ENCODE measurements around the gene SMU1. TPM values are rescaled to one million over a fixed set of nuclear protein-coding genes. Genes with fewer than 3 reads are reported as not detected.
"Not testable (repeated sequence)": the region's sequence is repeated elsewhere in the genome, so short reads cannot be mapped to it uniquely, and the experiment has no call there.

Gene SMU1
- total RNA-seq, 1 donor from 2014 or later: 42.3 TPM

- DNase-seq (ENCODE audit: low read depth, low spot score): no peak
These were observed 61.8 kb downstream of the SMU1 start for GRCh38 chr9:33014665-33015014.

- no peak for DNase-seq (ENCODE audit: low read depth, low spot score)
These were observed 62.4 kb downstream of the SMU1 start for GRCh38 chr9:33013962-33014664.

- DNase-seq (ENCODE audit: low read depth, low spot score): no peak
These were observed 64.0 kb downstream of the SMU1 start for GRCh38 chr9:33012328-33013069.

- no peak for DNase-seq (ENCODE audit: low read depth, low spot score)
These were observed 64.6 kb downstream of the SMU1 start for GRCh38 chr9:33011831-33012230.

GRCh38 chr9:33007755-33008154 is 68.7 kb downstream of the SMU1 start:
- no peak for DNase-seq (ENCODE audit: low read depth, low spot score)

GRCh38 chr9:33005335-33005734 is 71.1 kb downstream of the SMU1 start:
- not testable (repeated sequence) for DNase-seq (ENCODE audit: low read depth, low spot score)

- not testable (repeated sequence) for DNase-seq (ENCODE audit: low read depth, low spot score)
These were observed 75.8 kb downstream of the SMU1 start for GRCh38 chr9:33000682-33001055.

- no peak for DNase-seq (ENCODE audit: low read depth, low spot score)
These were observed 83.8 kb downstream of the SMU1 start for GRCh38 chr9:32992595-32993238.

- no peak for DNase-seq (ENCODE audit: low read depth, low spot score)
These were observed 84.4 kb downstream of the SMU1 start for GRCh38 chr9:32991897-32992594.

Other genes starting within 250 kb of the SMU1 start
- 33.9 TPM in 2 replicates for gene APTX, start 75.0 kb downstream of the SMU1 start, total RNA-seq
- gene DNAJA1, start 51.4 kb downstream of the SMU1 start, total RNA-seq: 113 and 238 TPM in 2 replicates
- gene B4GALT1, start 90.7 kb upstream of the SMU1 start, total RNA-seq: 15.5 and 19.2 TPM in 2 replicates
- gene SPINK4, start 163.5 kb upstream of the SMU1 start, total RNA-seq: not detected in 2 replicates
- 44.9 and 45.1 TPM in 2 replicates for gene BAG1, start 188.0 kb upstream of the SMU1 start, total RNA-seq
- 84.0 and 98.8 TPM in 2 replicates for gene CHMP5, start 188.4 kb upstream of the SMU1 start, total RNA-seq
- 12.2 and 13.0 TPM in 2 replicates for gene NFX1, start 213.8 kb upstream of the SMU1 start, total RNA-seq

Data from pulmonary artery endothelial cell (primary cell).